ENCODE data around the gene FIBCD1.

The FIBCD1 gene

DNA sequence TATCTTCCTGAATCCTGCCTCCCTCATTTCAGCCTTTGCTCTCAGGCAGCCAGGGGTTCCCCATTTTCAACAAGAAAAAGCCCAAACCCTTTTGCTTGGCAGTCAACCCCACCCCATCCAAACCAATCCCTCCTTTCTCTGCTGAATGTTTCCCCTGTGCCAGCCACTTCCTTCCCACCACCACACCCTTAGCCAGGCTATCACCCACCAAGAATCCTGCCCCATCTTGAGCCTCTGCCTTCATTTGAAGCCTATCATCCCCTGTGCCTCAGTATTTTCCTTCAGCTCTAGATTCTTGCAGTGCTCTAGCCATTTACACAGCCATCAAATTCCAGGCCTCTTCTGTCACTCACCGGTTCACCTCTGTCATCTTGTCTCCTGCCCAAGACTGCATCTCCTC is 15.3 kb upstream of the FIBCD1 start:
- DNase-seq (ENCODE audit: low read depth), result no peak

DNA sequence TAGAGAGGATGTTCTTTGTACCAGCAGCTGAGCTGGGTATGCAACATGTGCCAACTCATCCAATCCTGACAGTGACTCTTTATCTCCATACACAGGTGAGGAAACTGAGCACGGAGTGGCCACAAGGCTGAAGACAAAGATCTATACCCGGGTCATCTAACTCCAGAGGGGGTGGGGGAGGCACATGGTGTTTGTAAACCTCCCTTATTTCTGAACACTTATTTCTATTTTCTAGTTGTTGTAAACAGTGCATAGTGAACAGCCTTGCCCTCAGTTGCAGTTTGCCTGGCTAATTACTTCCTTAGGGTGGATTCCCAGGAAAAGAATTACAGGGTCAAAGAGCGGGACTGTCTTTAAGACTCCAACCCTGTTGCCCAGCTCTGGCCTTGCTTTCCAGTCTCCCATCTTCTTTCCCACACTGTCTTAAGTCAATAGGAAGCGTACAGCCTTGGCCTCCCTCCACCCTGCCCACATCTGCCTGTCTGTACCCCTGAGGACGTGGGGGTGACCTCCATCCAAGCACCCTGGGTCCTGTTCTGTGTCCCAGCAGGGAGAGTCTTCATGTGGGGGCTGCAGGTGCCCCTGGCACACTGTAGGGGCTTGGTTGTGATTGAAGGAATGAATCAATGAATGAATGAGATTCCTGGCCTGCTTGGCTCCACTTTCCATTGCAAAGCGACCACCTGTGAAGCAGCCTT is 13.2 kb upstream of the FIBCD1 start:
- no peak for DNase-seq (ENCODE audit: low read depth)

- DNase-seq (ENCODE audit: low read depth), result no peak
Measured at GRCh38 chr9:130950039-130950311, 10.9 kb upstream of the FIBCD1 start.

DNA sequence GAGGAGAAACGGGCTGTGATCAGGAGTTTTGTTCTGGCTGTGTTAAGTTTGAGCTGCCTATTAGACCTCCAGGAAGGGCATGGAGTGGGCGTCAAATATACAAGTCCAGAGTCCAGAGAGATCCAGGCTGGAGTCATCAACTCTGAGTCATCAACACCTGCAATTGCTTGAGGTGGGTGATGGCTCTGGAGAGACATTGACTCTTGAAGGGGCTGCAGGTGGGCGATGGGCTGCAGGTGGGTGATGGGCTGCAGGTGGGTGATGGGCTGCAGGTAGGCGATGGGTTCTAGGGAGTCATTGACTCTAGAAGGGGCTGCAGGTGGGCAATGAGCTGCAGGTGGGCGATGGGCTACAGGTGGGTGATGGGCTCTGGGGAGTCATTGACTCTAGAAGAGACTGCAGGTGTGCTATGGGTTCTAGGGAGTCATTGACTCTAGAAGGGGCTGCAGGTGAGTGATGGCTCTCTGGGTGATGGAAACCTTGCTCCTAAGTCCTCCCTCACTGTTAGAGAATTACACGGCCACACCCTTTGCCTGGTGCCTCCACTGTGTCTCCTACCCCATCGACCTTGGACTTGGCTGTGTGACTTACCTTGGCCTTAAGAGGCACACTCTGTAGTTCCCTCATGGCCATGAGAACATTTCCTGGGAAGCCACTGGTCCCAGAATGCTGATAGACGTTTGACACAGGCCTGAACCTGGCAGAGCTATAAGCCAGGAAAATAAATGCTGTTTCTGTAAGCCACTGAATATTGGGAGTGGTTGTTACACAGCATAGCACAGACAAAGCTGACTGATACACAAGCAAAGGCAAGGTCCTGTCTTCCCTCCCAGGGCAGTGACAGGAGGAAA is 10.4 kb upstream of the FIBCD1 start:
- no peak for DNase-seq (ENCODE audit: low read depth)

- no peak for DNase-seq (ENCODE audit: low read depth)
Measured at GRCh38 chr9:130948266-130948665, 9.2 kb upstream of the FIBCD1 start.

DNA sequence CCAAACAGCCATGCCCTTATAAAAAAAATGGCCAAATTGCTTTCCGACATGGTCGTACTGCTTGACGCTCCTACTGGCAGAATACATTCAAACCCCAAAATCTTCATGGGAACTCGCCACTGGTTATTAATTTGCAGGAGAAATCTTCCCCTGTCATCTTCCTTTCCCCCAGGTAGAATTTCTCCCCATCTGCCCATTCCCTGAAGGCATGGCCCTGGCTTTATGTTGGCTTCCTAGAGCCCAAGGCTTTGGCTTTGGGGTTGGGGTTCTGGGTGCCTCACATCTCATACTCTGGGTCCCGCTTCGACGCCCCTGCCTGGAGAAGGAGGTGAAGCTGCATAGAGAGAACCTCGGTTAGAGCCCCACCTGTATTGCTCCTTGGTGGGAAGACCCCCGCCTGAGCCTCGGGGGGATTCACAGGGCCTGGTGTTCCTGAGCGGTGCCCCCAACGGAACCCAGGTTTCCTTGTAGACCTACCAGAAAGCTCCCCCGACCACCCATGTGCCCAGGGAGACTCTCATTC is 8.6 kb upstream of the FIBCD1 start:
- no peak for DNase-seq (ENCODE audit: low read depth)

DNA sequence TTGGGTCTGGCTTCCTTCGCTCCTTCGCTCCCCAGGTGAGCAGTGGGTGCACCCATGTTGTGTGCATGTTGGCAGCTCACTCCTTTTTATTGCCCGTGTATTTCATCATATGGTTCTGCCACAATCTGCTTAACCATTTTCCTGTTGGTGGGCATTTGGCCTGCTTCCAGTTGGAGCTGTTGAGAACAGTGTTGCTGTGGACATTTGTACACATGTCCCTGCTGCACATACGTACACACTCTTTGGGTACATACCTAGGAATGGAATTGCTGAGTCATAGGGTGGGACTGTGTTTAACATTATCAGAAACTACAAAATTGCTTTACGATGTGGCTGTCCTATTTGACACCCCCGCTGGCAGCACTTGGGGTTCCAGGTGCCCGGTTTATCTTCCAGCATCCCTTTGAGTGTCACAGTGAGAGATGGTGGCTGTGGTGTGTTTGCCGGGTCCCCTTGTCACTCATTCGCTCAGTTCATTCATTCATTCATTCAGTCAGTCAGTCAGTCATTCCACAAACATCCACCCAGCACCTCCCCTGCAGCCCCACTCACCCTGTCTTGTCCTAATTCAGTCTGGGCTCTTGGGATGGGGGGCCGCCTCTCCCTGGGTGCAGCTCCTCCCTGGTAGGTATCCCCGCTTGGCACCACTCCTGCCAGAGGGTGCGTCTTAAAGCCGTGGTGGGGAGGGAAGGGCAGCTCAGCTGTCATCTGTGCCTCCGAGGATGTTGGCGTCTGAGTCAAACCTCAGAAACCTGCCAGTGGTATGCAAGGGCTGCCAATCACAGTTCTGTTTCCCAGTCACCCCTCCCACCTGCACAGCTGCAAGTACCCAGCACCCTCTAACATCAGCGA is 7.9 kb upstream of the FIBCD1 start:
- no peak for DNase-seq (ENCODE audit: low read depth)

DNA sequence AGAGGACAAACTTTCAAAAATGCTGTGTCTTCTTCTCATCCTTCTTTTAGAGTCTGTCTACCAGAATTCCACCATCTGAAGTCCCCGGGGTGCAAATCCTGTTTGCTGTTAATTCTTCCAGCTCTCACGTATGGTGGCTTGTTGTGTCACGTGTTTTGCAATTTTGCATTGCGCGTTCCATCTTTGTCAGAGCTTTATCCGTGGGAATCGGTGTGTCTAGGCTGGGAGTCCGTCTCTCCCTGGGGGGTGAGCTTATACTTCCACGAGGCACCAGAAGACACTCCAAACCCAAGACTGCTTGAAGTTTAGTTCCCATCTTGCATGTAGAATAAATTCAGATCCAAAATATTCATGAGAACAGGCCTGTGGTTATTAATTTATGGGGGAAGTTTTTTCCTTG is 6.1 kb upstream of the FIBCD1 start:
- DNase-seq (ENCODE audit: low read depth), result no peak

GRCh38 chr9:130944510-130945058 is 5.5 kb upstream of the FIBCD1 start:
- no peak for DNase-seq (ENCODE audit: low read depth)

GRCh38 chr9:130943777-130944176 is 4.7 kb upstream of the FIBCD1 start:
- DNase-seq (ENCODE audit: low read depth), result no peak

- no peak for DNase-seq (ENCODE audit: low read depth)
Measured at GRCh38 chr9:130943221-130943620, 4.2 kb upstream of the FIBCD1 start.

- no peak for DNase-seq (ENCODE audit: low read depth)
Measured at GRCh38 chr9:130942679-130943078, 3.6 kb upstream of the FIBCD1 start.

DNA sequence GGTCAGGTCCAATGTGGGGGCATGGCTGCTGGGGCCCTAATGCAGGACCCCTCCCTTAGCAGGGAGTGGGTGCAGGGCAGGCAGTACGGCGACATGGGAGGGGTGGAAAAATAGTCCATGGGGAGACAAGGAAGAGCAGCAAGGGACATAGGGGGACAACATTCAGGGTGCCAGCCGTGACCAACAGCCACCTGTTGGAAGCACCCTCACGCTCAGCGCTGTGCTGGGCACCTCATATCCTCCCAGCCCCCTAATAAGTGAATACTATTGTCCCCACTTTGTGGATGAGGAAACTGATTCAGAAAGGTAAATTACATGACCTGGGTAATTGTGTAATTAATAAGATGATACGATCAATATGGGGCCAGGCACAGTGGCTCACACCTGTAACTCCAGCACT is 3.0 kb upstream of the FIBCD1 start:
- DNase-seq (ENCODE audit: low read depth), result no peak

- no peak for DNase-seq (ENCODE audit: low read depth)
Measured at GRCh38 chr9:130940693-130941576, 1.9 kb upstream of the FIBCD1 start.

DNA sequence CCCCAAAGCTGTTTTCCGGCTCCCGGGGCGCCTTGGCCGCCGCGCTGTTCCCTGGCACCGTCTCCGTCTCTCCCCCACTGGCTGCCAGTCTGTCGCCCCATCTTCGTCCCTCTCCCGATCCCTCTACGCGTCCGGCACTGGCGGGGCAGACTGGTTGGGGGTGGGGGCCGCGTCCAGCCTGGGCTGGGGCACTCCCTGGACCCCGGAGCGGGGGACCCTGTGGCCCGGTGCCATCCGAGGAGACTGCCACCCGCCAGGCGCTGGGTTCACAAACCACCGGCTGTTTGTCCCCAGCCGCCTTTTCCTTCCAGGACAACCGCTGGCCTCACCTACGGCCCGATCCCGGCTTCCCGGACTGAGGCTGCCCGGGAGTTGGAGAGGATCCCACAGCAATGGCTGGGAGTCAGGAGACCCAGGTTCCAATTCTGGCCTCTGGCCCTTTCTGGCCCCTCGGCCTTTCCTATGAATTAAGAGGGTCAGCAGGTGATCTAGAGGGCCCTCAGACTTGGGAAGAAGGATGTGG is 1.0 kb upstream of the FIBCD1 start:
- DNase-seq (ENCODE audit: low read depth), result no peak

DNA sequence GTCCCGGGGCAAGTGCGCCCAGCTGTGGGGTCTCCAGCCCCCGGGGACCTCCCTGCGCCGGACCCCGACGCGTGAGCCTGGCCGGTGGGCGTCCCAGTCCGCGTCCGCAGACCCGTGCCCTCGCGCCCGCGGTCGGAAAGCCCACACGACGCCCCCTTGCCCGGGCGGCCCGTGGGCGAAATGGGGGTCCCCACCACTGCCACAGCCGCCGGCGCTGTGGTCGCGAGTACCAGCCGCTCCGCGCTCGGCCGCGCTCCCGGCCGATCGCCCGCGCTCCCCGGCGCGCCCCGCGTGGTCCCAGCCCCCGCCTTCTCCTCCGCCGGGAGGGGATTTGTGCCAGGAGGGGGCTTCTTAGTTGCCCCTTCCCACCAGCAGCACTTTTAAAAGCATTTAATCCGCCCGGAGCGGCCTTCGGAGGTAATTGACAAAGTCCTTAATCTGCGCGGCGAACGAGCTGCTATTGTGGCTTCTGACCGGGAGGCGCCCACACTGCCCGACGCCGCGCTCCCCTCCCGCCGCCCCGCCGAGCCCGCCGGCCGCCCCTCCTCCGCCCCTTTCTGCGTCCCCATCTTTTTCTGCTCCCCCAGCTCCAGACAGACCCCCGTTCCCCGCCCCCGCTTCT is 469 bp upstream of the FIBCD1 start:
- no peak for DNase-seq (ENCODE audit: low read depth)

- no peak for DNase-seq (ENCODE audit: low read depth)
Measured at GRCh38 chr9:130938184-130938651, 829 bp downstream of the FIBCD1 start.

DNA sequence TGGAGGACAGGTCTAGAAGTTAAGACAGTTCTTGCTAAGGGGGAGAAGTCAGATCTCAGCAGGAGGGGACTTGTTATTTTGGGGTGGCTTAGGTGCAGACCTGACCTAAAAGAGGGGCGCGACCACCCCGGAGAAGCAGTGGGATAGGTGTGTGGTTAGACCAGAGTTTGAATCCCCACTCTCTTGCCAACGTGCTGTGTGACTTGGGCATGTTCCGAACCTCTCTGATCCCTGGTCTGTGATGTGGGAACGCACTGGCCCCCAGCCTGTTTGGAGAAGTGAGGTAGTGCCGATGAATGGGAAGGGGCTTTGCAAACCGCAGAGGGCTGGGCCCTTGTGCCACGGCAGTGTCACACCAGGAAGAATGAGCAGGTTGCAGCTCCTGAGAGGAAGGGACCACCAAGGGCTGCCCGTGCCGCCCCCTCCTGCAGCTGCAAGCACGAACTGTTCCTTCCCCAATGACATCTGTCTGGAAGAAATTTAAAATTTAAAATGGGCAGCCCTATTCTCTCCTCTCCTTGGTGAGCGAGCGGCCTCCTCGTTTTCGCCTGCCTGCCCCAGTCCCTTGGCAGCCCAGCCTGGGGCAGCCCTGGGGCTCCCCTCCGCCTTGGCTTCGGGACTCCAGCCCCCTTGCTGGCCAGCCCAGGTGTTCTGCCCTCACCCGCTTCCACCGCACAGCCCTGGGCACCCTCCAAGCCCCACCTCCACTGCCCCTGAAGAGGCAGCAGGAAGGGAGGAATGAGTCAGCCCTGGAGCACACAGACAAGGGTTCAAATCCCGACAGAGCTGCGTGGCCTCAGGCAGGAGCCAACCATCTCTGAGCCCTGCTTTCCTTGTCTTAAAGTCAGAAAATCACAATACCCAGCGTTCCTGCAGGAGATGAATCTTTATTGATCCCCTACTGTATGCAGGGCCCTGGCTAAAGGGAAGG is 1.6 kb downstream of the FIBCD1 start:
- DNase-seq (ENCODE audit: low read depth), result no peak
